Liver (tissue), 3 donors: Measurements from ENCODE around the gene P2RY8.

Experiments used
- ATF3 ChIP-seq: IDR thresholded peaks from 2 replicates; pipeline ENCODE4 v1.6.1; 2016; ENCODE audit warnings: antibody characterized with exemption
- CTCF ChIP-seq: fragments of 150-350 bp; IDR thresholded peaks from 2 replicates; pipeline ENCODE4 v1.5.1; 2017; ENCODE audit warnings: improper control_type of control experiment, low read depth, low read length; ENCODE audit not compliant: missing input control
- EGR1 ChIP-seq, 2 donors: IDR thresholded peaks; 2 replicates each; pipeline ENCODE4 v1.6.1; 2016 to 2018; ENCODE audit warnings: antibody characterized with exemption in 2 of 2, low read depth in 2 of 2
- GABPA ChIP-seq, 2 donors: IDR thresholded peaks in 1 of 2; conservative IDR thresholded peaks in 1 of 2; 2 replicates each; pipeline ENCODE4 v1.6.1; 2016; ENCODE audit warnings: antibody characterized with exemption in 2 of 2, mild to moderate bottlenecking in 1 of 2, moderate library complexity in 1 of 2
- MAX ChIP-seq: IDR thresholded peaks from 2 replicates; pipeline ENCODE4 v1.6.1; 2016; ENCODE audit warnings: antibody characterized with exemption
- NR2F2 ChIP-seq: IDR thresholded peaks from 2 replicates; pipeline ENCODE4 v1.6.1; 2016; ENCODE audit warnings: antibody characterized with exemption
- RAD21 ChIP-seq, 2 donors: IDR thresholded peaks; 2 replicates each; pipeline ENCODE4 v1.6.1; 2016; ENCODE audit warnings: antibody characterized with exemption in 2 of 2, mild to moderate bottlenecking in 2 of 2
- RXRA ChIP-seq, 2 donors: IDR thresholded peaks; 2 replicates each; pipeline ENCODE4 v1.6.1; 2017 to 2018; ENCODE audit warnings: antibody characterized with exemption in 2 of 2, mild to moderate bottlenecking in 1 of 2
- SP1 ChIP-seq: IDR thresholded peaks from 2 replicates; pipeline ENCODE4 v1.6.1; 2018; ENCODE audit warnings: antibody characterized with exemption, mild to moderate bottlenecking
- TAF1 ChIP-seq: conservative IDR thresholded peaks from 2 replicates; pipeline ENCODE4 v1.6.1; 2016; ENCODE audit warnings: antibody characterized with exemption, mild to moderate bottlenecking
- YY1 ChIP-seq: IDR thresholded peaks from 2 replicates; pipeline ENCODE4 v1.6.1; 2016; ENCODE audit warnings: antibody characterized with exemption, mild to moderate bottlenecking
- ZBTB33 ChIP-seq: IDR thresholded peaks from 2 replicates; pipeline ENCODE4 v1.6.1; 2016; ENCODE audit warnings: antibody characterized with exemption
- donor health status: healthy.
- donor health status: healthy.

GRCh38 chrX:1561164-1561563 is 24.2 kb upstream of the P2RY8 start:
- TF ChIP-seq CTCF (no peak), RAD21 (IDR thresholded peaks at IDR 0.05) (no peak), NR2F2 (no peak), TAF1 (no peak), SP1 (no peak), EGR1 (IDR thresholded peaks at IDR 0.05; ENCODE audit: low read depth in 2 of 2) (no peak), MAX (no peak), GABPA (IDR thresholded peaks at IDR 0.05 in 1 of 2, conservative IDR thresholded peaks at IDR 0.05 in 1 of 2) (no peak), ZBTB33 (no peak), RXRA (IDR thresholded peaks at IDR 0.05) (no peak), ATF3 (no peak), YY1 (no peak)
